ENCODE data around the gene SLC4A7.

DNA sequence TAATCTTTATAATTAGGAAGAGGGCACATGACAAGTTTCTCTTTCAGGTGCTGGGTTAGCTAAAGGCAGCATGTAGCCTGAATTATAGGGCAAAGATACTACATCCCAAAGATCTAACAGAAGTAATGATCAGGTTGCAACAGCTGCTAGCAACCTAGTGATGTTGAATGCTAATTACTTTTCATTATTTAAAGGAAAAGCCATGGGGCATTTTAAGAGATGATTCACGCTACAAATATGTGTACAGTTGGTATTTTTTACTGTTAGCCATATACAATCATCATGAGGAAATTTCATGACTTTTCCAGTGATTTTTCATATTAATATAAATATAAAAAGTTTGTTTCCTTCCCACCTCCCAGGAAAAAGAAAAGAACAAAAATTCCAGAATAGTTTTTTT is 158.0 kb downstream of the SLC4A7 start:
- TF ChIP-seq, protein P1, sequence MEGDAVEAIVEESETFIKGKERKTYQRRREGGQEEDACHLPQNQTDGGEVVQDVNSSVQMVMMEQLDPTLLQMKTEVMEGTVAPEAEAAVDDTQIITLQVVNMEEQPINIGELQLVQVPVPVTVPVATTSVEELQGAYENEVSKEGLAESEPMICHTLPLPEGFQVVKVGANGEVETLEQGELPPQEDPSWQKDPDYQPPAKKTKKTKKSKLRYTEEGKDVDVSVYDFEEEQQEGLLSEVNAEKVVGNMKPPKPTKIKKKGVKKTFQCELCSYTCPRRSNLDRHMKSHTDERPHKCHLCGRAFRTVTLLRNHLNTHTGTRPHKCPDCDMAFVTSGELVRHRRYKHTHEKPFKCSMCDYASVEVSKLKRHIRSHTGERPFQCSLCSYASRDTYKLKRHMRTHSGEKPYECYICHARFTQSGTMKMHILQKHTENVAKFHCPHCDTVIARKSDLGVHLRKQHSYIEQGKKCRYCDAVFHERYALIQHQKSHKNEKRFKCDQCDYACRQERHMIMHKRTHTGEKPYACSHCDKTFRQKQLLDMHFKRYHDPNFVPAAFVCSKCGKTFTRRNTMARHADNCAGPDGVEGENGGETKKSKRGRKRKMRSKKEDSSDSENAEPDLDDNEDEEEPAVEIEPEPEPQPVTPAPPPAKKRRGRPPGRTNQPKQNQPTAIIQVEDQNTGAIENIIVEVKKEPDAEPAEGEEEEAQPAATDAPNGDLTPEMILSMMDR (conservative IDR thresholded peaks at IDR 0.05): no peak
- TF ChIP-seq EZH2 (IDR thresholded peaks at IDR 0.05; ENCODE audit: low read depth): no peak

Measured in PC-9 (cell line).